Measurements from ENCODE around the gene MED13L.

DNA sequence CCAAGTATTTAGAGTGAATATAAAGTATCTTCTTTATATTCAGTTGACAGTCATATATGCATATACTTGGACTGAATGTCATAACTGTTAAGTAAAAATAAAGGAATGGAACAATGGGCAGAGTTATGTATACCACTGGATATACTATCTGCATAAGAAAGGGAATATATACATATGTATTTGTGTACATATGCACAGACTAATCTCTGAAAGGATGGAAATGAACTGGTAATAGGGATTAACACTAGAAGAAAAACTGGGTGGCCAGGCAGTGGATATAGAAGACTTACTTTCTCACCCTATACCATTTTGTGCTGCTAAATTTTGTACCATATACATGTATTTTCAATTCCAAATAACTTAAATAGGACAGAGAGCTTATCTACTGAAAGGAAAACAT is 200.1 kb downstream of the MED13L start:
- TF ChIP-seq, protein P1, sequence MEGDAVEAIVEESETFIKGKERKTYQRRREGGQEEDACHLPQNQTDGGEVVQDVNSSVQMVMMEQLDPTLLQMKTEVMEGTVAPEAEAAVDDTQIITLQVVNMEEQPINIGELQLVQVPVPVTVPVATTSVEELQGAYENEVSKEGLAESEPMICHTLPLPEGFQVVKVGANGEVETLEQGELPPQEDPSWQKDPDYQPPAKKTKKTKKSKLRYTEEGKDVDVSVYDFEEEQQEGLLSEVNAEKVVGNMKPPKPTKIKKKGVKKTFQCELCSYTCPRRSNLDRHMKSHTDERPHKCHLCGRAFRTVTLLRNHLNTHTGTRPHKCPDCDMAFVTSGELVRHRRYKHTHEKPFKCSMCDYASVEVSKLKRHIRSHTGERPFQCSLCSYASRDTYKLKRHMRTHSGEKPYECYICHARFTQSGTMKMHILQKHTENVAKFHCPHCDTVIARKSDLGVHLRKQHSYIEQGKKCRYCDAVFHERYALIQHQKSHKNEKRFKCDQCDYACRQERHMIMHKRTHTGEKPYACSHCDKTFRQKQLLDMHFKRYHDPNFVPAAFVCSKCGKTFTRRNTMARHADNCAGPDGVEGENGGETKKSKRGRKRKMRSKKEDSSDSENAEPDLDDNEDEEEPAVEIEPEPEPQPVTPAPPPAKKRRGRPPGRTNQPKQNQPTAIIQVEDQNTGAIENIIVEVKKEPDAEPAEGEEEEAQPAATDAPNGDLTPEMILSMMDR (IDR thresholded peaks at IDR 0.05) = no peak
- no peak for TF ChIP-seq POLR2A (IDR thresholded peaks at IDR 0.05)

Measured in heart left ventricle (tissue), 13 donors.